T-helper 22 cell (primary cell): Measurements from ENCODE around the gene LAMB4.

Source experiments
- DNase-seq: peaks from one replicate; pipeline ENCODE4 v3.0.0-alpha.2; 2020; ENCODE audit warnings: low read depth

The LAMB4 gene

GRCh38 chr7:107996072-107996882 lies 133.9 kb downstream of the LAMB4 start:
- no peak for DNase-seq

- no peak for DNase-seq
Measured at GRCh38 chr7:107995184-107996071, 134.7 kb downstream of the LAMB4 start.

- no peak for DNase-seq
Measured at GRCh38 chr7:107994421-107995030, 135.6 kb downstream of the LAMB4 start.

- DNase-seq, result no peak
Measured at GRCh38 chr7:107993891-107994291, 136.3 kb downstream of the LAMB4 start.

- DNase-seq, result no peak
Measured at GRCh38 chr7:107989618-107990373, 140.4 kb downstream of the LAMB4 start.

- no peak for DNase-seq
Measured at GRCh38 chr7:107982918-107983389, 147.2 kb downstream of the LAMB4 start.

- no peak for DNase-seq
Measured at GRCh38 chr7:107982042-107982840, 147.9 kb downstream of the LAMB4 start.

- DNase-seq, result no peak
Measured at GRCh38 chr7:107981466-107981865, 148.7 kb downstream of the LAMB4 start.

- no peak for DNase-seq
Measured at GRCh38 chr7:107980671-107981190, 149.4 kb downstream of the LAMB4 start.

GRCh38 chr7:107980171-107980570 lies 150.0 kb downstream of the LAMB4 start:
- DNase-seq, result no peak

GRCh38 chr7:107978815-107979408 lies 151.2 kb downstream of the LAMB4 start:
- no peak for DNase-seq

GRCh38 chr7:107977048-107977447 lies 153.1 kb downstream of the LAMB4 start:
- no peak for DNase-seq

GRCh38 chr7:107976620-107977019 lies 153.5 kb downstream of the LAMB4 start:
- no peak for DNase-seq

GRCh38 chr7:107975394-107976013 lies 154.7 kb downstream of the LAMB4 start:
- DNase-seq, result no peak

- DNase-seq, result no peak
Measured at GRCh38 chr7:107973861-107974260, 156.3 kb downstream of the LAMB4 start.
